Hair follicular keratinocyte (primary cell): ENCODE data around the gene ENDOV. TPM values are rescaled to one million over a fixed set of nuclear protein-coding genes. Genes with fewer than 3 reads are reported as not detected.

ENCODE experiments used
- total RNA-seq: library from RNA; depleted of rRNA; stranded (reverse); fragments of >200 nt; gene quantifications from 2 replicates; pipeline ENCODE4 v1.2.3, GENCODE V29; 2015

The ENDOV gene
- total RNA-seq: 9.9 and 15.9 TPM in 2 replicates

GRCh38 chr17:80414803-80415625 lies at the start of gene ENDOV:
TSS of gene ENDOV (plus strand) at chr17:80415167. CDS start at chr17:80415195, 28 bp downstream.

GRCh38 chr17:80475910-80476876 lies 61.2 kb downstream of the ENDOV start, which contains the start of gene NPTX1:
TSS of gene NPTX1 (minus strand) at chr17:80476607. CDS start at chr17:80476446, 161 bp downstream.

Other genes with a start within 250 kb of the ENDOV start
- gene CARD14, start 245.1 kb upstream of the ENDOV start, total RNA-seq: 0.62 TPM in 1 of 2 replicates, not detected in the other
- 6.1 and 9.0 TPM in 2 replicates for gene SGSH, start 194.8 kb upstream of the ENDOV start, total RNA-seq
- 1.5 and 1.6 TPM in 2 replicates for gene SLC26A11, start 194.7 kb upstream of the ENDOV start, total RNA-seq
- 25.2 and 39.0 TPM in 2 replicates for gene RNF213, start 154.3 kb upstream of the ENDOV start, total RNA-seq
- 0.08 and 0.15 TPM in 2 replicates for gene NPTX1, start 61.4 kb downstream of the ENDOV start, total RNA-seq
- 19.2 and 21.4 TPM in 2 replicates for gene RPTOR, start 129.7 kb downstream of the ENDOV start, total RNA-seq